ENCODE results near the gene CTLA4.

CTLA4 gene

DNA sequence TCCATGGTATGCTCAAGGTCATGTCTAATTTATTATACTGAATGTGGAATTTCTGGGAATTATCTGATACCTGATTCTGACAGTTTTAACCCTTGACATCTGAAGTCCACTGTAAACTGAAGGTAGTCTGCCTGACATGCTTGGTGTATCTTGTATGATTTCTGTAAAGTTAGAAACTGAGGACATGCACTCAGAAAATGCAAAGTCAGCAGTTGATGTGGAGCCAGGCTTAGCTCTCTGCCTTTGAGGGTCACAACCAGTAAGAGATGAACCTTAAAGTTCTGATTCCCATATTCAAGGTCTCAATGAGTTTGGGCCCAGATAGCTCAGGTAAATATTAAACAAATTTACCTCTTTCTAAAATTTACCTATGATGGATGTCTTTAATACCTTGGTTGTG, 12.3 kb upstream of the CTLA4 start:
- no peaks in the 10 kb centered on the region for H3K36me3 ChIP-seq (ENCODE audit: control insufficient read depth in 4 of 4, insufficient read depth in 4 of 4, low read length in 3 of 4)
- no peak for DNase-seq
- H3K4me3 ChIP-seq (ENCODE audit: control insufficient read depth in 1 of 7, extremely low read depth in 1 of 7, insufficient read depth in 4 of 7, low read depth in 2 of 7, low read length in 6 of 7), result no peak overlapping the region
- H3K9me3 ChIP-seq (ENCODE audit: control extremely low read depth in 1 of 5, control insufficient read depth in 4 of 5, insufficient read depth in 2 of 5, low read depth in 1 of 5, low read length in 4 of 5), result no peaks in the 10 kb centered on the region
- peaks cover 0 to 4% (median 0%) of the 10 kb centered on the region in 4 experiments for H3K4me1 ChIP-seq (ENCODE audit: control extremely low read depth in 1 of 4, control insufficient read depth in 4 of 4, insufficient read depth in 4 of 4, low read length in 3 of 4)
- CTCF ChIA-PET, result no interaction called here
- no peaks in the 10 kb centered on the region for H3K27me3 ChIP-seq (replicated peaks in 2 of 5; ENCODE audit: control insufficient read depth in 4 of 5, insufficient read depth in 5 of 5, low read length in 4 of 5)
- no peak overlapping the region for H3K27ac ChIP-seq (ENCODE audit: insufficient read depth in 1 of 2, low read depth in 1 of 2, low read length in 2 of 2, poor library complexity in 1 of 2, severe bottlenecking in 2 of 2)
- POLR2A ChIA-PET, result no interaction called here

DNA sequence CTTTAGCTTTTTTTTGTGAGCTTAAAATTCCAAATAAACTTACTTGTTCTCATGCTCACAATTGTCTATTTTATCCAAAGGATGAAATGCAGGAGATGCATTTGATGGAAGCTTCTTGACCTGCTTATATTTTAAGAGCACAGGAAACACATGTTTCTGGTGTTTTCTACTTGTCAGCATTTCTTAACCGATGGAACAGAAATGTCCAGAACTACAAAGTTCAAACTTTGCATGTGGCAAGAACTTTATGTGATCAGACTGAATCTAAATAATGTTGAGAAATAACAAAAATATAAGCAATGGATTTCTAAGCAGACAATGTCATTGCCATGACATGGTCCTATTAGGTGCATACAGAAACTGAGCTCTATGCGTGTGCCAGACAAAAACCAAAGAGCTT, 9.9 kb upstream of the CTLA4 start:
- peaks cover 0 to 4% (median 0%) of the 10 kb centered on the region in 4 experiments for H3K4me1 ChIP-seq (ENCODE audit: control extremely low read depth in 1 of 4, control insufficient read depth in 4 of 4, insufficient read depth in 4 of 4, low read length in 3 of 4)
- ChIA-PET CTCF (no interaction called here), POLR2A (interaction anchor here (0.6 kb wide), 1 partner anchor 513 kb away, joined by 3 read pairs; no protein-coding TSS in a partner anchor)
- WGBS (ENCODE audit: insufficient coverage), result 0% methylated on average over 1 of the region's 2 CpGs
- H3K9me3 ChIP-seq (ENCODE audit: control extremely low read depth in 1 of 5, control insufficient read depth in 4 of 5, insufficient read depth in 2 of 5, low read depth in 1 of 5, low read length in 4 of 5), result no peaks in the 10 kb centered on the region
- no peaks in the 10 kb centered on the region for H3K36me3 ChIP-seq (ENCODE audit: control insufficient read depth in 4 of 4, insufficient read depth in 4 of 4, low read length in 3 of 4)
- H3K27ac ChIP-seq (ENCODE audit: insufficient read depth in 1 of 2, low read depth in 1 of 2, low read length in 2 of 2, poor library complexity in 1 of 2, severe bottlenecking in 2 of 2), result no peak overlapping the region
- H3K4me3 ChIP-seq (ENCODE audit: control insufficient read depth in 1 of 7, extremely low read depth in 1 of 7, insufficient read depth in 4 of 7, low read depth in 2 of 7, low read length in 6 of 7), result no peak overlapping the region
- DNase-seq, result peak in 1 of 3 donors; percentile 5
- H3K27me3 ChIP-seq (replicated peaks in 2 of 5; ENCODE audit: control insufficient read depth in 4 of 5, insufficient read depth in 5 of 5, low read length in 4 of 5), result no peaks in the 10 kb centered on the region

DNA sequence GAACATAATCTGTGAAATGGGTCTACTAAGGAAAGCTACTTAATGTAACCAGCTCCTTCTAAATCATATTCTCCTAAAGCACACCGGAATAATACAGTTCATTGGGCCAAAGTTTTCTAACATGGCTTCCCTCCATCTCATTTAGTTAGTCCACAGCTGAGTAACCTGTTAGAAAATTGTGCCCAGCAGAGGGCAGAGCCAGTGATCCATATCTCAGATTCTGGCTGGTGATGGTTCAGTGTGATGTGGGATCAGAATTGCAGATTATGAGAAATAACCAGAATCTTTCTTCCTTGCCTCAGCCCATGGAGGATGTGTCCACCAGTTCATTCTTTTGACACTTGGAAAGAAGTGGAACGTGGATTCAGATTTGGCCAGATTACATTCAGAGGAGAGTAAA, 9.4 kb upstream of the CTLA4 start:
- Histone ChIP-seq H3K27ac (ENCODE audit: insufficient read depth in 1 of 2, low read depth in 1 of 2, low read length in 2 of 2, poor library complexity in 1 of 2, severe bottlenecking in 2 of 2) (no peak overlapping the region), H3K36me3 (ENCODE audit: control insufficient read depth in 4 of 4, insufficient read depth in 4 of 4, low read length in 3 of 4) (no peaks in the 10 kb centered on the region), H3K4me3 (ENCODE audit: control insufficient read depth in 1 of 7, extremely low read depth in 1 of 7, insufficient read depth in 4 of 7, low read depth in 2 of 7, low read length in 6 of 7) (no peak overlapping the region), H3K9me3 (ENCODE audit: control extremely low read depth in 1 of 5, control insufficient read depth in 4 of 5, insufficient read depth in 2 of 5, low read depth in 1 of 5, low read length in 4 of 5) (no peaks in the 10 kb centered on the region), H3K27me3 (replicated peaks in 2 of 5; ENCODE audit: control insufficient read depth in 4 of 5, insufficient read depth in 5 of 5, low read length in 4 of 5) (peaks cover 0 to 2% (median 0%) of the 10 kb centered on the region in 5 experiments), H3K4me1 (ENCODE audit: control extremely low read depth in 1 of 4, control insufficient read depth in 4 of 4, insufficient read depth in 4 of 4, low read length in 3 of 4) (peaks cover 0 to 4% (median 0%) of the 10 kb centered on the region in 4 experiments)
- CTCF ChIA-PET, result no interaction called here
- POLR2A ChIA-PET, result no interaction called here
- WGBS (ENCODE audit: insufficient coverage), result 100% methylated on average over 2 of the region's 2 CpGs
- DNase-seq, result no peak

DNA sequence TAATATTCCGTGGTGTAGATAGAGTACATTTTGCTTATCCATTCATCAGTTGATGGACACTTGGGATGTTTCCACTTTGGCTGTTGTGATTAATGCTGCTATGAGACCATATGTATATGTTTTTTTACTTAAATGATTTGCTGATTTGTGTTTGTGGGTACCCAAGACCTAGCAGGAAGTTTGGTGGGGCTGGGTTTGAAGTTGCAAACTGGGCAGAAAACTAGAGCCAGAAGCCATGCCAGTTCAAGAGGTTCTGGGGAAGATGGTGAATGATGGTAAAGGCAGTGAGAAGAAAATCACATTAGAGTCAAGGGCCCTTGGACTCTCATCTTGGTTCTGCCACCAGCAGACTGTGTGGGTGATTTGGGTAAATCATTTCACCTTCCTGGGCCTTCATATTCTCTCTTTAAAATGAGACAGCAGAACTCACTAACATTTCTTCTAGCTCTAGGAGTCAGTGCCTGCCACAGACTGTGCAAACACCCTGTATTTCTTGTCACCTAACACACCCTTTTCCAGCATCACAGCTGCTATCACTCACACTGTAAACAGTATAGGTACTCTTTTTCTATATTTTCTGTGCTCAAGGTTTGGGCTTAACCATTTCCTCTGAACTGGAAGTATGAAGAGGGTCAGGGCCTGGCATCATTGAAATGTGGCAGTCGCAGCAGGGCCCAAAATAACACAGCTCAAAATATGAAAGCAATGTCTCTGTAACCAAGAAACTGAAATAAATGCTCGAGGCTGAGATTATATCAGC, 8.4 kb upstream of the CTLA4 start:
- H3K4me3 ChIP-seq (ENCODE audit: control insufficient read depth in 1 of 7, extremely low read depth in 1 of 7, insufficient read depth in 4 of 7, low read depth in 2 of 7, low read length in 6 of 7), result no peak overlapping the region
- H3K27ac ChIP-seq (ENCODE audit: insufficient read depth in 1 of 2, low read depth in 1 of 2, low read length in 2 of 2, poor library complexity in 1 of 2, severe bottlenecking in 2 of 2), result no peak overlapping the region
- peaks cover 0 to 4% (median 0%) of the 10 kb centered on the region in 4 experiments for H3K4me1 ChIP-seq (ENCODE audit: control extremely low read depth in 1 of 4, control insufficient read depth in 4 of 4, insufficient read depth in 4 of 4, low read length in 3 of 4)
- H3K36me3 ChIP-seq (ENCODE audit: control insufficient read depth in 4 of 4, insufficient read depth in 4 of 4, low read length in 3 of 4), result no peaks in the 10 kb centered on the region
- no peak for DNase-seq
- WGBS (ENCODE audit: insufficient coverage), result 90% methylated on average over 2 of the region's 3 CpGs
- H3K9me3 ChIP-seq (ENCODE audit: control extremely low read depth in 1 of 5, control insufficient read depth in 4 of 5, insufficient read depth in 2 of 5, low read depth in 1 of 5, low read length in 4 of 5), result peaks cover 0 to 3% (median 0%) of the 10 kb centered on the region in 5 experiments
- POLR2A ChIA-PET, result interaction anchor here (0.5 kb wide), 1 partner anchor 1976 kb away, joined by 3 read pairs; no protein-coding TSS in a partner anchor
- CTCF ChIA-PET, result no interaction called here
- peaks cover 0 to 2% (median 0%) of the 10 kb centered on the region in 5 experiments for H3K27me3 ChIP-seq (replicated peaks in 2 of 5; ENCODE audit: control insufficient read depth in 4 of 5, insufficient read depth in 5 of 5, low read length in 4 of 5)

DNA sequence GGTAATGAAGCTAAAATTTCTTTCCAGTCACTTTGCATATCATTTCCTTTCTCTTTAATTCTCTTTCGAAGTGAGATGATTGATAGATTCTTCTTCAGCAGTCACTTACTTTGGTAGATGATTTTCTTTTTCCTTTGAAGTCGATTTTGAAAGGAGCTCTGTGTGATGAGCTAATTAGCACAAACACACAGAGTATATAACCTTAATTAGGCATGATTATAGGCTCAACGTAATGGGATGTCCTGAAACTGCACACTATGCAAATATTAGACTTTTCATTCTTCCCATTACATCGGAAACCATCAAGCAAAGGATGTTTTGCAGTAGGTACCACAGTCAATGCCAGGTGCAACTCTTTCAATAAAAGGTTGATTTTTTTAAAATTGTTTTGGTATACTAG, 6.4 kb upstream of the CTLA4 start:
- H3K27ac ChIP-seq (ENCODE audit: insufficient read depth in 1 of 2, low read depth in 1 of 2, low read length in 2 of 2, poor library complexity in 1 of 2, severe bottlenecking in 2 of 2), result no peak overlapping the region
- ChIA-PET CTCF (no interaction called here), POLR2A (no interaction called here)
- H3K36me3 ChIP-seq (ENCODE audit: control insufficient read depth in 4 of 4, insufficient read depth in 4 of 4, low read length in 3 of 4), result no peaks in the 10 kb centered on the region
- peaks cover 0 to 2% (median 0%) of the 10 kb centered on the region in 5 experiments for H3K27me3 ChIP-seq (replicated peaks in 2 of 5; ENCODE audit: control insufficient read depth in 4 of 5, insufficient read depth in 5 of 5, low read length in 4 of 5)
- peaks cover 0 to 4% (median 0%) of the 10 kb centered on the region in 4 experiments for H3K4me1 ChIP-seq (ENCODE audit: control extremely low read depth in 1 of 4, control insufficient read depth in 4 of 4, insufficient read depth in 4 of 4, low read length in 3 of 4)
- WGBS (ENCODE audit: insufficient coverage), result 100% methylated on average over 1 of the region's 4 CpGs
- H3K4me3 ChIP-seq (ENCODE audit: control insufficient read depth in 1 of 7, extremely low read depth in 1 of 7, insufficient read depth in 4 of 7, low read depth in 2 of 7, low read length in 6 of 7), result no peak overlapping the region
- no peak for DNase-seq
- peaks cover 0 to 3% (median 0%) of the 10 kb centered on the region in 5 experiments for H3K9me3 ChIP-seq (ENCODE audit: control extremely low read depth in 1 of 5, control insufficient read depth in 4 of 5, insufficient read depth in 2 of 5, low read depth in 1 of 5, low read length in 4 of 5)

DNA sequence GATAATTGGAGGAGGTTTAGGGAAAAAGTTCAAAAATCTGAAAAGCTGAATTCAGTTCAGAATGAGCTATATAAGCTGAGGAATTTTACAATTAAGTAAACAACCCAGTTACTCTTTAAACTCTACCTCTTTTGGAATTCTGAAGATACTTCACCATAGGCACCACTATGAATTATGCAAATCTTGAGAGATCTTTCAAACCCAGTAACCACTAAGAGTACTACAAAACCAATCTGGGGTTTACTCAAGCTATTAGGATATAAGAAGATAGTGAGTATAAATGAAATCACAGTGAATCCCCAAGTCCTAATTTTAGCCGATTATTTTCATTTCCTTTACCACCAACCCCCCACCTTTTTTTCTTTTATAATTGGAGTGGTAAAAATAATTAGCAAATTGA, 6.0 kb upstream of the CTLA4 start:
- no peaks in the 10 kb centered on the region for H3K36me3 ChIP-seq (ENCODE audit: control insufficient read depth in 4 of 4, insufficient read depth in 4 of 4, low read length in 3 of 4)
- H3K9me3 ChIP-seq (ENCODE audit: control extremely low read depth in 1 of 5, control insufficient read depth in 4 of 5, insufficient read depth in 2 of 5, low read depth in 1 of 5, low read length in 4 of 5), result peaks cover 0 to 3% (median 0%) of the 10 kb centered on the region in 5 experiments
- ChIA-PET POLR2A (no interaction called here), CTCF (no interaction called here)
- no peak for DNase-seq
- peaks cover 0 to 2% (median 0%) of the 10 kb centered on the region in 5 experiments for H3K27me3 ChIP-seq (replicated peaks in 2 of 5; ENCODE audit: control insufficient read depth in 4 of 5, insufficient read depth in 5 of 5, low read length in 4 of 5)
- H3K4me1 ChIP-seq (ENCODE audit: control extremely low read depth in 1 of 4, control insufficient read depth in 4 of 4, insufficient read depth in 4 of 4, low read length in 3 of 4), result peaks cover 0 to 4% (median 0%) of the 10 kb centered on the region in 4 experiments
- no peak overlapping the region for H3K4me3 ChIP-seq (ENCODE audit: control insufficient read depth in 1 of 7, extremely low read depth in 1 of 7, insufficient read depth in 4 of 7, low read depth in 2 of 7, low read length in 6 of 7)
- WGBS (ENCODE audit: insufficient coverage), result no CpG with 5 or more reads among the region's 1 CpG
- no peak overlapping the region for H3K27ac ChIP-seq (ENCODE audit: insufficient read depth in 1 of 2, low read depth in 1 of 2, low read length in 2 of 2, poor library complexity in 1 of 2, severe bottlenecking in 2 of 2)

DNA sequence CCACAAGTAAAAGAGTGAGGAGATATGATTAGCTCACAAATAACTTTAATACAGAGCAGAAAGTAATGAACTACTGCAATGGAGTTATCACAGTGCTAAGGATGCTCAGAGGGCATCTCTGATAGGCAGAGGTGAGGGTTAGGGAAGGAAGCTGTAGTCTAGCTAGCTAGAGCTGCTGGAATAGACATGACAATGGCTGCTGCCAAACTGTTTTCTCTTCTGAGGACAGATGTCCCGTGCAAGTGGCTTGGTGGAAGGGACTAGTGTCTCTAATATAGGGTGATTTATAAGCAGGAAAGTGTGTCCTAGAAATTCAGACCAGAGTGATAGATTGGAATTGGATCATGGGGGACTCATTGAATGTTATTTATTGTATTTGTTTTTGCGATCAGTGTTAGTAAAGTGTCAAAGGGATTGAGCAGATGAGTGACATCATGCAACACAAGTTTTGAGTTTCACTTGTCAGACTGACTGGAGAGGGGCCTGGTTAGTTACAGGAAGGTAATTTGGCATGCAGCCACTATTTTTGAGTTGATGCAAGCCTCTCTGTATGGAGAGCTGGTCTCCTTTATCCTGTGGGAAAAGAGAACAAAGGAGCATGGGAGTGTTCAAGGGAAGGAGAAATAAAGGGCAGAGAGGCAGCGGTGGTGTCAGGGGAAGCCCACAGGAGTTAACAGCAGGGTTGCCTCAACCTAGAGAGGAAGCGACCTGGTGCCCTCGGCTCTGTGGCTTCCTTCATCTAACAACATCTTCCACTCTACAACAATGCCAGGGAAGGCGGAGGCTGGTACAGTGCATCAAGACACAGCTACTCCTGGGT, 1.9 kb downstream of the CTLA4 start:
- no peaks in the 10 kb centered on the region for H3K9me3 ChIP-seq (ENCODE audit: control extremely low read depth in 1 of 5, control insufficient read depth in 4 of 5, insufficient read depth in 2 of 5, low read depth in 1 of 5, low read length in 4 of 5)
- H3K27me3 ChIP-seq (replicated peaks in 2 of 5; ENCODE audit: control insufficient read depth in 4 of 5, insufficient read depth in 5 of 5, low read length in 4 of 5), result no peaks in the 10 kb centered on the region
- no peak for DNase-seq
- ChIA-PET CTCF (no interaction called here), POLR2A (no interaction called here)
- H3K4me3 ChIP-seq (ENCODE audit: control insufficient read depth in 1 of 7, extremely low read depth in 1 of 7, insufficient read depth in 4 of 7, low read depth in 2 of 7, low read length in 6 of 7), result no peak overlapping the region
- H3K27ac ChIP-seq (ENCODE audit: insufficient read depth in 1 of 2, low read depth in 1 of 2, low read length in 2 of 2, poor library complexity in 1 of 2, severe bottlenecking in 2 of 2), result no peak overlapping the region
- 81% methylated on average over 3 of the region's 6 CpGs for WGBS (ENCODE audit: insufficient coverage)
- no peaks in the 10 kb centered on the region for H3K4me1 ChIP-seq (ENCODE audit: control extremely low read depth in 1 of 4, control insufficient read depth in 4 of 4, insufficient read depth in 4 of 4, low read length in 3 of 4)
- H3K36me3 ChIP-seq (ENCODE audit: control insufficient read depth in 4 of 4, insufficient read depth in 4 of 4, low read length in 3 of 4), result no peaks in the 10 kb centered on the region
